ENCODE measurements around the gene PSME3IP1.
"Not testable (repeated sequence)": the region's sequence is repeated elsewhere in the genome, so short reads cannot be mapped to it uniquely, and the experiment has no call there.

Gene PSME3IP1

GRCh38 chr16:57123216-57123973 is 62.4 kb downstream of the PSME3IP1 start:
- DNase-seq, result no peak

GRCh38 chr16:57118461-57119084 is 67.3 kb downstream of the PSME3IP1 start:
- DNase-seq, result no peak

- no peak for DNase-seq
These were observed 70.2 kb downstream of the PSME3IP1 start for GRCh38 chr16:57115514-57116182.

GRCh38 chr16:57115168-57115513 is 70.7 kb downstream of the PSME3IP1 start:
- DNase-seq, result no peak

- DNase-seq, result no peak
These were observed 72.2 kb downstream of the PSME3IP1 start for GRCh38 chr16:57113664-57114063.

GRCh38 chr16:57113042-57113453 is 72.8 kb downstream of the PSME3IP1 start:
- DNase-seq, result no peak

- DNase-seq, result no peak
These were observed 73.3 kb downstream of the PSME3IP1 start for GRCh38 chr16:57112403-57113041.

- no peak for DNase-seq
These were observed 74.4 kb downstream of the PSME3IP1 start for GRCh38 chr16:57111420-57111819.

- DNase-seq, result no peak
These were observed 74.9 kb downstream of the PSME3IP1 start for GRCh38 chr16:57110937-57111336.

- not testable (repeated sequence) for DNase-seq
These were observed 76.4 kb downstream of the PSME3IP1 start for GRCh38 chr16:57109259-57110105.

- no peak for DNase-seq
These were observed 77.4 kb downstream of the PSME3IP1 start for GRCh38 chr16:57108432-57108831.

GRCh38 chr16:57107321-57107922 is 78.4 kb downstream of the PSME3IP1 start:
- DNase-seq, result no peak

GRCh38 chr16:57106767-57107166 is 79.1 kb downstream of the PSME3IP1 start:
- no peak for DNase-seq

GRCh38 chr16:57105184-57105583 is 80.7 kb downstream of the PSME3IP1 start:
- no peak for DNase-seq

- DNase-seq, result no peak
These were observed 81.1 kb downstream of the PSME3IP1 start for GRCh38 chr16:57104706-57105105.

GRCh38 chr16:57102888-57103851 is 82.7 kb downstream of the PSME3IP1 start:
- no peak for DNase-seq
